NCI-H345 treated with DMSO at 0.1 percent for 48 hours (cell line): ENCODE results near the gene XRCC6.
"Not testable (repeated sequence)": the region's sequence is repeated elsewhere in the genome, so short reads cannot be mapped to it uniquely, and the experiment has no call there.

Source experiments
- DNase-seq: peaks from one replicate; lab custom pipeline; 2025; ENCODE audit not compliant: unreplicated experiment; lab: John Stamatoyannopoulos, UW

XRCC6 gene

GRCh38 chr22:41683616-41684015 is 62.5 kb downstream of the XRCC6 start:
- no peak for DNase-seq

DNA sequence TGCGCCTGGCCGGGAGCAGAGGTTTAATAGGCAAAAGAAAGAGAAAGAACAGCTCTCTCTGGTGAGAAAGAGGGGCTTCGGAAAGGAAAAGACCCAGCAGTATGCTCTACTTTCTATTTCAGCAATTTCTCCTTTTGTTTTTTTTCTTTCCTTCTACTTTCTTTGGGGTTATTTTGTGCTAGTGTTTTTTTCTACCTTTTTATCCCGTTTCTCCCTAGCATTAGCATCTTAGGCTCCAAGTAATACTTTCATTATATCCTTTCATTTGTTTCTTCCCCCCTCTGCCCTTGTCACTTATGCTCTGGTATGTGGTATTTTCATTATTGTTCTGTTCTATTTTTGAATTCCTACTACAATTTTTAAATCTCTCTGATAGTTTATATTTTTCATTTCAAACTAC is 63.1 kb downstream of the XRCC6 start:
- DNase-seq: no peak

- DNase-seq: not testable (repeated sequence)
Observed at GRCh38 chr22:41686890-41687289, 65.8 kb downstream of the XRCC6 start.

DNA sequence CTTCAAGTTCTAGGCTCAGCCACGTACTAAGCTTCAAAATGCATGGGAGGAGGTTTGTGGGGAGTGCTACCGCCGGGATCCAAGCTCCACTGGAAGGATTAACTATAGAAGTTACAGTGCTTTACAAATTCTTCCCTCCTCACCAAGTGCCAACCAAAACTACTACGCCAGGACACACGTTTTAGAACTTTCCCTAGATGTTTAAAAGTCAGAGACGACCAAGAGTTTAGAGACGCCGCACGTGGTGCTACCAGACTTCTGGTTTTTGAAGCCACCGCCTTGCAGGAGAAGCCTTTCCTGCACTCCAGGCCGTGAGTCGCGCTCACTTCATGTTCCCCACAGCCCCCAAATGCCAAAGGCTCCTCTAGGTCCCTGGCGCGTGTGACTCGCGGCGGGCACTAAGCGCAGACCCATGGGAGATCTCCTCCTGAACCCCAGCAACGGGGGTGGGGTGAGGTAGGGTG is 66.8 kb downstream of the XRCC6 start:
- DNase-seq: no peak

GRCh38 chr22:41688365-41689211 is 67.5 kb downstream of the XRCC6 start, which contains the start of gene SNU13:
Gene SNU13, minus strand, starts transcription at chr22:41688867. Its CDS starts 71 bp downstream, at chr22:41688796.
- peak; percentile 64 for DNase-seq

GRCh38 chr22:41690476-41690875 is 69.4 kb downstream of the XRCC6 start:
- no peak for DNase-seq

DNA sequence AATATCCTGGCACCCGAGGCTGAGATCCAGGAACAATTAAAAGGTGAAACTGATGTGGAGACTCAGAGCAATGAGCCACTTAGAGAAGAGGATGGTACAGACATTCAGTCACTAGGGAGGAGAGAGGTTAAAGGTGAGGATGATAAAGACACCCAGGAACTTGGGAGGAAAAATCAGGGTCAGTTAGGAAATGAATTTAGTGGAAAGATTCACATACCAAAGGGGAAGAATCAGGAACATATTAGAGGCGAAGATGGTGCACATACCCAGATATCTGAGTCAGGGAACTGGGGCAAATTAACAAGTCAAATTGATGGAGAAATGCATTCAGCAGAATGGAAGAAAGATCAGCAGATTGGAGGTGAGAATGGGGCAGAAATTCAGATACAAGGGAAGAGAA is 74.1 kb downstream of the XRCC6 start:
- DNase-seq: no peak

DNA sequence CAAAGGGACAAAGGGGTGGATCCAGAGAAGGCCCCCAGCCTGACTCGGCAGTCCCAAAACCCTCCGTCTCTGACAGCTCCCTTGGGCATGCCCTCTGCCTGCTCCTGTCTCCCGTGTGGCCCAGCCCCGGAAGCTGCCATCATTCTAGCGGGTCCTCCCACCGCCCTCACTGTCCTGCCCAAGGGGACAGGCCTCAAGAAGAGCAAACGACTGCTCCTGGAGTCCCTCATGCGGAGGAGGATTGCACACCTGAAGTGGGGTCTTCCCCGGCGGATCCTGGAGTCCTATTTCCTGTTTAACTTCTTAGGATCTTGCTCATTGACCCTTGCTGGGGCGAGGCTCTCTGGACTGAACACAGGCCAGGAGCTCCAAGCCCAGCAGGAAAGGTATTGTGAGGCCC is 75.6 kb downstream of the XRCC6 start:
- DNase-seq: no peak

GRCh38 chr22:41697126-41697775 is 76.2 kb downstream of the XRCC6 start:
- DNase-seq: peak; percentile 43

DNA sequence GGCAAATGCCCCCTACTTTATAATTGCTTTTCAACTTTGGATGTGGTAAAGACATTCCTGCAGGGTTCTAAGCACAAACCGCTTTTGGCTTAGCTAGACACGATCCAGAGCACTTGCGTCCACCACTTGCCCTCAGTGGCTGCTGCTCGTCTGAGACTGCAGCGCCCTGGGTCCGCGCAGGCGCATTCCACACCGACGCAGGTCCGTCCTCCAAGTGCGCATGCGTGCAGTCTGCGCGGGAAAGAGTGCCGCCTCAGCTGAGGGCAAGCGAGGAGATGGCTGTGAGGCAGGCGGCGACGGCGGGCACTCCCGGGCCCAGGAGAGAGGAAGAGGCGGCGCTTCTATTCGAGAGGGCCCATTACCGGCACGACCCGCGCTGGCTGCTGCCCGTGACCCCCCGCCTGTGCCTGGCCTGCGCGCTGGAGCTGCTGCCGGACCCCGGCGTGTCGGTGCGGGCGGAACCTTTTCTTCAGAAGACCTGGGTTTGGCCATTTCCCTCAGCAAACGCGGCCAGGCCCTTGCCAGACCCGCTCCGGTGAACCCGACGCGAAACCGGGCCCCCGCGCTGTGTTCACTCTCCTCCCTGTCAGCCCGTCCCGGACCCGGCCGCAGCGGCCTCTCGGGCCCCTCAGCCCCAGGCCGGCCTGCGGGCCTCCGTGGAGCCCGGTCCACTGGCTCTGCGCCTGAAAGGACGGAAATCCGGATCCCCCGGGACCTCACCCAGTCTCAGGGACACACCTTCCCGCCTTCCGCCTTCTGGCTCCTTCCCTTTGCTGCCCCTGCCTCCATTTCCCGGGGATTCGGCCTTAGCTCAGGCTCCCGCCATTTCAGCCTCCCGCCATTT is 78.4 kb downstream of the XRCC6 start, which contains the start of gene MEI1:
Gene MEI1, plus strand, starts transcription at position 240 of the 844 bp plus-strand sequence. Its CDS starts 36 bp downstream, at position 276.
- no peak for DNase-seq

DNA sequence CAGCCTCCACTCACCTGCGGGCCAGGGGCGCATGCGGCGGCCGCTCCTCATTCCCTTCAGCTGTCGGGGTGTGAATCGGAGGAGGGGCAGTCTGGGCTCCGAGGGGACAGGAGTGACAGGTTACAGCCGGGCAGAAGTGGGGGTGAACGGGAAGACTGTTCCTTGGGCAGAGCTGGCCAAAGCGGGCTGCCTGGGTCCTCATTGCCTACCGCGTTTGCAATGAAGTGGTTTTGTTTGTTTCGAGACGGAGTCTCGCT is 78.9 kb downstream of the XRCC6 start:
- DNase-seq: no peak

- DNase-seq: no peak
Observed at GRCh38 chr22:41702763-41703162, 81.7 kb downstream of the XRCC6 start.

DNA sequence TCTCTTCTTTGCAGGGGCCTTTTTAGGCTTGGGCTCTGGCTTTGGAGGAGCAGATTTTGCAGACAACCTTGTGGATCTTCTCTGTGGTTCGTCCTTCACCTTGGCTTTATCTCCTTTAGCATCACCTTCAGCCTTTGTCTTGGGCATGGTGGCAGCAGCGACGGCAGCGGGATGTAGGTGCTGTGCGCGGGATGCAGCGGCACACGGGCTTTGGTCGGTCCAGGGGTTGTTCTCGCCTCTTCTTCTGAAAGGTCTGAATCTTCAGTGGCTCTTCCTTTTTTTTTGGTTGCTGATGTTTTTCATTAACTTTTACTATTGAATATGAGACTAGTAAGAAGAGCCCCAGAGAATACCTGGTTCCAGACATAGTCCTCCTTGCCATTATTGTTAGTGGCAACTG is 88.2 kb downstream of the XRCC6 start:
- no peak for DNase-seq

DNA sequence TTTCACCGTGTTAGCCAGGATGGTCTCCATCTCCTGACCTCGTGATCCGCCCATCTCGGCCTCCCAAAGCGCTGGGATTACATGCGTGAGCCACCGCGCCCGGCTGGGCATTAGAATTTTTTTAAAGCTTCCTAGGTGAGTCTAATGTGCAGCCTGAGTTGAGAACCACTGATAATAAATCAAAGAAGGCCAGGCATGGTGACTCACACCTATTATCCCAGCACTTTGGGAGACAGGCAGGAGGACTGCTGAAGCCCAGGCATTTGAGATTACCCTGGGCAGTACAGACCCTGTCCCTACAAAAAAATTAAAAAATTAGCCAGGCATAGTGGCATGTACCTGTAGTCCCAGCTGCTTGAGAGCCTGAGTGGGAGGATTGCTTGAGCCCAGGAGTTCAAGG is 91.9 kb downstream of the XRCC6 start:
- DNase-seq: no peak
